ENCODE measurements around the gene EPHA6.

EPHA6 gene

GRCh38 chr3:97277708-97278107 is 463.3 kb downstream of the EPHA6 start:
- no peak for DNase-seq (ENCODE audit: low read depth)

- no peak for DNase-seq (ENCODE audit: low read depth)
Observed at GRCh38 chr3:97278506-97278905, 464.1 kb downstream of the EPHA6 start.

GRCh38 chr3:97291901-97292300 is 477.5 kb downstream of the EPHA6 start:
- no peak for DNase-seq (ENCODE audit: low read depth)

GRCh38 chr3:97293596-97294131 is 479.3 kb downstream of the EPHA6 start:
- DNase-seq (ENCODE audit: low read depth), result no peak

- no peak for DNase-seq (ENCODE audit: low read depth)
Observed at GRCh38 chr3:97297032-97297431, 482.6 kb downstream of the EPHA6 start.

- no peak for DNase-seq (ENCODE audit: low read depth)
Observed at GRCh38 chr3:97301114-97301513, 486.7 kb downstream of the EPHA6 start.

GRCh38 chr3:97306226-97306625 is 491.8 kb downstream of the EPHA6 start:
- DNase-seq (ENCODE audit: low read depth), result no peak

GRCh38 chr3:97338375-97338774 is 524.0 kb downstream of the EPHA6 start:
- no peak for DNase-seq (ENCODE audit: low read depth)

- no peak for DNase-seq (ENCODE audit: low read depth)
Observed at GRCh38 chr3:97340940-97341339, 526.5 kb downstream of the EPHA6 start.

GRCh38 chr3:97347780-97348179 is 533.4 kb downstream of the EPHA6 start:
- DNase-seq (ENCODE audit: low read depth), result no peak

- DNase-seq (ENCODE audit: low read depth), result no peak
Observed at GRCh38 chr3:97350971-97351370, 536.6 kb downstream of the EPHA6 start.

- no peak for DNase-seq (ENCODE audit: low read depth)
Observed at GRCh38 chr3:97353176-97353575, 538.8 kb downstream of the EPHA6 start.

- no peak for DNase-seq (ENCODE audit: low read depth)
Observed at GRCh38 chr3:97359977-97360376, 545.6 kb downstream of the EPHA6 start.

- no peak for DNase-seq (ENCODE audit: low read depth)
Observed at GRCh38 chr3:97360804-97361203, 546.4 kb downstream of the EPHA6 start.

GRCh38 chr3:97384583-97384982 is 570.2 kb downstream of the EPHA6 start:
- DNase-seq (ENCODE audit: low read depth), result no peak

GRCh38 chr3:97388774-97389173 is 574.4 kb downstream of the EPHA6 start:
- DNase-seq (ENCODE audit: low read depth), result no peak

- DNase-seq (ENCODE audit: low read depth), result no peak
Observed at GRCh38 chr3:97389936-97390335, 575.5 kb downstream of the EPHA6 start.

GRCh38 chr3:97391167-97391566 is 576.8 kb downstream of the EPHA6 start:
- DNase-seq (ENCODE audit: low read depth), result no peak

GRCh38 chr3:97409612-97410011 is 595.2 kb downstream of the EPHA6 start:
- no peak for DNase-seq (ENCODE audit: low read depth)

- no peak for DNase-seq (ENCODE audit: low read depth)
Observed at GRCh38 chr3:97421565-97421964, 607.2 kb downstream of the EPHA6 start.

GRCh38 chr3:97425002-97425401 is 610.6 kb downstream of the EPHA6 start:
- no peak for DNase-seq (ENCODE audit: low read depth)

GRCh38 chr3:97430601-97431000 is 616.2 kb downstream of the EPHA6 start:
- no peak for DNase-seq (ENCODE audit: low read depth)

- no peak for DNase-seq (ENCODE audit: low read depth)
Observed at GRCh38 chr3:97432914-97433313, 618.5 kb downstream of the EPHA6 start.

GRCh38 chr3:97438131-97438530 is 623.7 kb downstream of the EPHA6 start:
- DNase-seq (ENCODE audit: low read depth), result no peak

GRCh38 chr3:97439373-97439772 is 625.0 kb downstream of the EPHA6 start:
- DNase-seq (ENCODE audit: low read depth), result no peak

All from fibroblast of gingiva (primary cell).